Pancreas (tissue), 10 donors: ENCODE measurements around the gene GPR22. TPM values are rescaled to one million over a fixed set of nuclear protein-coding genes. Genes with fewer than 3 reads are reported as not detected.

Source experiments
- ATAC-seq, 4 donors: fragments of 200-7000 bp; cut with Tn5 transposase; one replicate each; pipeline versions ENCODE4 v1.8.0 to v1.9.1; 2020; ENCODE audit warnings: mild to moderate bottlenecking in 4 of 4, moderate library complexity in 4 of 4
- DNase-seq, 6 donors: peaks; one replicate each; pipeline ENCODE4 v3.0.0-alpha.2; 2020
- FAIRE-seq: peaks from 2 replicates; lab custom pipeline; 2012; peaks lifted over from hg19 to GRCh38; lab: Jason Lieb, UNC
- H3K27ac ChIP-seq, 4 donors: fragments of 200-600 bp; sonication (generic); 1 replicate in 3 of 4; 2 replicates in 1 of 4; pipeline versions ENCODE4 v1.5.0 to v1.8.0; 2020
- H3K27me3 ChIP-seq, 4 donors: fragments of 200-600 bp; one replicate each; pipeline ENCODE4 v1.8.0; 2021
- H3K36me3 ChIP-seq, 3 donors: fragments of 200-600 bp; sonication (generic) in 1 of 3; one replicate each; pipeline versions ENCODE4 v1.5.0 to v1.8.0; 2020 to 2021
- H3K4me1 ChIP-seq, 3 donors: fragments of 200-600 bp; one replicate each; pipeline ENCODE4 v1.8.0; 2021
- H3K4me3 ChIP-seq, 4 donors: fragments of 200-600 bp; sonication (generic) in 2 of 4; one replicate each; pipeline versions ENCODE4 v1.5.0 to v1.8.0; 2020 to 2021
- H3K9me3 ChIP-seq, 4 donors: fragments of 200-600 bp; one replicate each; pipeline ENCODE4 v1.8.0; 2021
- WGBS, 2 donors: extraction: QIAGEN DNeasy Blood & Tissue Kit; methylation state at CpG; one replicate each; pipeline ENCODE4 v1.1.7; 2013; 5-methylcytosine and 5-hydroxymethylcytosine counted together
- intact Hi-C, 3 donors: fragments of 100-400 bp; cut with DNase I; formaldehyde crosslinking; loops; one replicate each; pipeline versions ENCODE4 v1.11.1 to v1.14.2; 2022
- polyA plus RNA-seq, 2 donors: library from polyadenylated mRNA; stranded (reverse); fragments of 200-250 nt; gene quantifications; one replicate each; pipeline ENCODE4 v1.2.3, GENCODE V29; 2013
- total RNA-seq, 6 donors: library from RNA; stranded (reverse); fragmentation: NEBNext Ultra II Directional in 4 of 6; extraction: Animal tissue kit (Norgen Biotek cat#: 25700) in 4 of 6; gene quantifications; one replicate each; pipeline versions ENCODE4 v1.2.1 to v1.2.4, GENCODE V29; 2021 to 2023
- TF ChIP-seq, protein P1 (sequence below), 4 donors: fragments of 200-600 bp; sonication (generic) in 3 of 4; IDR thresholded peaks; one replicate each; pipeline versions ENCODE4 v1.5.0 to v1.8.0; 2021; ENCODE audit warnings: antibody characterized with exemption in 4 of 4
- donor health status: healthy with polysubstance abuse.
- donor health status: DM: no; HTN: no; CAD: no; lungs with moderate emphysema.
- donor health status: DM: no; HTN: no; CAD: no.
- donor health status: control.
- donor health status: control.
- donor health status: Bipolar disorder and iron deficiency.
- donor health status: DM: yes; HTN: yes; CAD: no.
- donor health status: DM: no; HTN: no; CAD: no.
- donor health status: DM: no; HTN: no; CAD: no.
- donor health status: DM: yes; HTN: yes; CAD: no.

The GPR22 gene
- total RNA-seq, result not detected
- under 1 TPM in 1 of 2 donors, not detected in 1; 0.12 TPM for polyA plus RNA-seq

- FAIRE-seq, result no peak
- WGBS, 2 donors, result 83 to 84% methylated on average over 4 of the region's 4 CpGs
- H3K4me3 ChIP-seq, result no peak within 1 kb of the TSS
Observed at GRCh38 chr7:107469929-107470328, at the start of gene GPR22. GPR22 (plus strand) TSS chr7:107470057; CDS start chr7:107474061, 4,004 bp downstream.

GRCh38 chr7:107427462-107427861 lies 42.4 kb upstream of the GPR22 start:
- Histone ChIP-seq H3K4me3 (no peak overlapping the region), H3K27ac (no peak overlapping the region), H3K36me3 (no peaks in the 10 kb centered on the region), H3K4me1 (peaks cover 0 to 4% (median 0%) of the 10 kb centered on the region in 3 donors), H3K27me3 (no peaks in the 10 kb centered on the region), H3K9me3 (no peaks in the 10 kb centered on the region)
- TF ChIP-seq, protein P1, sequence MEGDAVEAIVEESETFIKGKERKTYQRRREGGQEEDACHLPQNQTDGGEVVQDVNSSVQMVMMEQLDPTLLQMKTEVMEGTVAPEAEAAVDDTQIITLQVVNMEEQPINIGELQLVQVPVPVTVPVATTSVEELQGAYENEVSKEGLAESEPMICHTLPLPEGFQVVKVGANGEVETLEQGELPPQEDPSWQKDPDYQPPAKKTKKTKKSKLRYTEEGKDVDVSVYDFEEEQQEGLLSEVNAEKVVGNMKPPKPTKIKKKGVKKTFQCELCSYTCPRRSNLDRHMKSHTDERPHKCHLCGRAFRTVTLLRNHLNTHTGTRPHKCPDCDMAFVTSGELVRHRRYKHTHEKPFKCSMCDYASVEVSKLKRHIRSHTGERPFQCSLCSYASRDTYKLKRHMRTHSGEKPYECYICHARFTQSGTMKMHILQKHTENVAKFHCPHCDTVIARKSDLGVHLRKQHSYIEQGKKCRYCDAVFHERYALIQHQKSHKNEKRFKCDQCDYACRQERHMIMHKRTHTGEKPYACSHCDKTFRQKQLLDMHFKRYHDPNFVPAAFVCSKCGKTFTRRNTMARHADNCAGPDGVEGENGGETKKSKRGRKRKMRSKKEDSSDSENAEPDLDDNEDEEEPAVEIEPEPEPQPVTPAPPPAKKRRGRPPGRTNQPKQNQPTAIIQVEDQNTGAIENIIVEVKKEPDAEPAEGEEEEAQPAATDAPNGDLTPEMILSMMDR (IDR thresholded peaks at IDR 0.05), result no peak
- 30% methylated on average over 5 of the region's 5 CpGs for WGBS, 2 donors
- FAIRE-seq, result no peak
- peak; percentile 68 to 88 (median 76) for ATAC-seq
- intact Hi-C loops, result no loop called here
- DNase-seq, result peak; percentile 23 to 71 (median 66)

More at GRCh38 chr7:107469929-107470328, at the start of gene GPR22:
- TF ChIP-seq, protein P1 (IDR thresholded peaks at IDR 0.05), result no peak
- no peak for DNase-seq
- Histone ChIP-seq H3K9me3 (no peaks in the 10 kb centered on the region), H3K27me3 (no peaks in the 10 kb centered on the region), H3K27ac (no peak within 1 kb of the TSS), H3K36me3 (no peaks in the 10 kb centered on the region), H3K4me1 (no peaks in the 10 kb centered on the region)
- intact Hi-C loops, result loop anchor here in 2 of 3 donors (5.0 to 10.0 kb wide), 2 partner anchors 252 to 405 kb away; no protein-coding TSS in a partner anchor
- no peak for ATAC-seq

DNA sequence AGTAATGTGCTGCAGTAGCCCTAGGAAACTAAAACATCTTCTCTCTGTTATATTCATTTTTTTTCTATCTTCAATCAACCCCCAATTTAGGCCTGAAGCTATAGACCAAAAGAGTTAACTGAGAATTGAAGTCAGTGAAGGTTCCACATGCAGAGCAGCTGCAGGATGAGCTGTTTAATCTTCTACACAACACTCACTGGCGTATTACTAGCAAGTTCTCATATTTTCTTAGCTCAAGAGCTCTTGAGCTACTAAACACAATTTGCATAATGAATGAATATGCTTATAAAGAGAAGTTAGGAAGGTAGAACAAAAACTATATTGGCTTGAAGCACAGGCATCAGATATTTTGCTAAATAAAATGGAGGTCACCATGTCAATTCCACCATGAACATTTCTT lies 41.2 kb upstream of the GPR22 start:
- Histone ChIP-seq H3K4me3 (no peak overlapping the region), H3K9me3 (no peaks in the 10 kb centered on the region), H3K27ac (no peak overlapping the region), H3K27me3 (no peaks in the 10 kb centered on the region), H3K36me3 (no peaks in the 10 kb centered on the region), H3K4me1 (peaks cover 0 to 4% (median 0%) of the 10 kb centered on the region in 3 donors)
- ATAC-seq (no peak), FAIRE-seq (no peak), DNase-seq (no peak)
- intact Hi-C loops, result no loop called here
- TF ChIP-seq, protein P1 (IDR thresholded peaks at IDR 0.05), result no peak
- 94 to 95% methylated on average over 1 of the region's 1 CpG for WGBS, 2 donors

DNA sequence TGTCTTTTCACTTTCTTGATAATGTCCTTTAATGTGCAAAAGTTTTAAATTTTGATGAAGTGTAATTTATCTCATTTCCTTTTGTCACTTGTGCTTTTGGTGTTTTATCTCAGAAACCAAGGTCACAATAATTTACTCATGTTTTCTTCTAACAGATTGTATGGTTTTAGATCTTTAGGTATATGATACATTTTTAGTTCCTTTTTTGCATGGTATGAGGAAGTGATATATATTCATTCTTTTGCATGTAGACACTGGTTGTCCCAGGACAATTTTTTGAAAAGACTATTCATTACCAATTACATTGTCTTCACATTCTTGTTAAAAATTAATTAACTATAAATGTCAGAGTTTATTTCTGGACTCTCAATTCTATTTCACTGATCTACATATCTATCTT lies 39.8 kb upstream of the GPR22 start:
- intact Hi-C loops, result no loop called here

DNA sequence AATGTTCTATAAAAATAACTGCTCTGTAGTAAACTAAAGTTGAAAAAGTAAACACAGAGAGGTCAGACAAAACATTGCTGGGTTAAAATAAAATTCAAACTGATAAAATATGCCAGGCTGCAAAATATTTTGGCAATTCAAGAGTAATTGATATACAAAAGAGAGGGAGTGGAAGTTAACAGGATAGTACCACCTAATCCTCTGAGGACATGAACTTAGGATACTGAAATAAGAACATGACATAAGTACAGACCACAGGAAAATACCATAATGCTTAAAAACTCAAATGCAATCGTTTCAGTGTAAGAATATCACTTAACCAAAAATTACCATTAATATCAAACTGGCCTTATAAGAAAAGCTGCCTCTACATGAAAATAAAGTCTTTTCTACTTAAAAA lies 37.6 kb upstream of the GPR22 start:
- no peak for DNase-seq
- Histone ChIP-seq H3K36me3 (no peaks in the 10 kb centered on the region), H3K4me3 (no peak overlapping the region), H3K4me1 (peaks cover 0 to 3% (median 0%) of the 10 kb centered on the region in 3 donors), H3K27ac (no peak overlapping the region), H3K27me3 (no peaks in the 10 kb centered on the region), H3K9me3 (no peaks in the 10 kb centered on the region)
- WGBS, 2 donors, result 75 to 97% methylated on average over 1 of the region's 1 CpG
- TF ChIP-seq, protein P1 (IDR thresholded peaks at IDR 0.05), result no peak
- no peak for FAIRE-seq
- intact Hi-C loops, result no loop called here
- no peak for ATAC-seq

More for the DNA sequence above, 39.8 kb upstream of the GPR22 start:
- no peak overlapping the region for H3K4me3 ChIP-seq
- no peak overlapping the region for H3K27ac ChIP-seq
- H3K36me3 ChIP-seq, result no peaks in the 10 kb centered on the region
- ATAC-seq (no peak), DNase-seq (no peak), FAIRE-seq (no peak)
- no peaks in the 10 kb centered on the region for H3K27me3 ChIP-seq
- peaks cover 0 to 4% (median 0%) of the 10 kb centered on the region in 3 donors for H3K4me1 ChIP-seq
- TF ChIP-seq, protein P1 (IDR thresholded peaks at IDR 0.05), result no peak
- H3K9me3 ChIP-seq, result no peaks in the 10 kb centered on the region
